GM10248 (cell line): ENCODE data around the gene XPO4.

Source experiments
- CTCF ChIA-PET: fragments of 300-600 bp; sonication (Branson Sonifier 250); formaldehyde crosslinking; extraction: SDS; loops from one replicate; lab custom pipeline; 2021; ENCODE audit warnings: antibody characterized with exemption; lab: Yijun Ruan, JAX
- POLR2A ChIA-PET: fragments of 350-650 bp; sonication (Branson Sonifier 250); formaldehyde crosslinking; extraction: SDS; loops from one replicate; lab custom pipeline; 2020; ENCODE audit warnings: antibody characterized with exemption; lab: Yijun Ruan, JAX
- DNase-seq: peaks from one replicate; pipeline ENCODE4 v3.0.0; 2012; ENCODE audit errors: extremely low spot score
- CTCF ChIP-seq: IDR thresholded peaks from 2 replicates; pipeline ENCODE4 v1.5.1; 2012; ENCODE audit warnings: mild to moderate bottlenecking, low read depth; ENCODE audit errors: extremely low read depth, missing control alignments, control extremely low read depth

The XPO4 gene

DNA sequence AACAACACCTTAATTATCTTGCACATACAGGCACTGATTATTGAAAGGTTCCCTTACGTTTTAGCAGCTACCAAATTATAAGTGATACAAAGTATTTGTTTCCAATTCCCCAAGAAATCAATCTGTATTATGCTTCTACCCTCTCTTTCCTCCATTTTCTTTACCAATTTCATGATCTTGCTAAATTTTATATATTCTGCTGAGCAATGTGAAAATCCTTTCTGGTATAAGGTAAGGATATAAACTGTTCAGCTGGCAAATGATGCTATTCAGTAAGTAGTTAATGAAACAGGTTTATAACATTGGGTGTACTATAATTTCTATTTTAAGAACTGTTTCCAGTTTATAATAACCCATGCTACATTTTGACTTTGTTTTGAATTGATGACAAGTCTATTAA, 127.8 kb downstream of the XPO4 start:
- no peak for TF ChIP-seq CTCF
- no peak for DNase-seq
- CTCF ChIA-PET: interaction anchor here (2.9 kb wide), 1 partner anchor 9 kb away, joined by 10 read pairs; no protein-coding TSS in a partner anchor
- POLR2A ChIA-PET: no interaction called here

- ChIA-PET CTCF (interaction anchor here (1.1 to 2.9 kb wide), 4 partner anchors 10 to 55 kb away, joined by 3 to 10 read pairs (median 6); no protein-coding TSS in a partner anchor), POLR2A (interaction anchor here (0.6 to 0.8 kb wide), 2 partner anchors 13 to 133 kb away, joined by 3 read pairs; no protein-coding TSS in a partner anchor)
- peak; percentile 93 for DNase-seq
- TF ChIP-seq CTCF: no peak
Measured at GRCh38 chr13:20773194-20774080, 129.1 kb downstream of the XPO4 start, which contains the start of gene EEF1AKMT1. TSS of gene EEF1AKMT1 (minus strand) at chr13:20773961. CDS start at chr13:20757598, 16,363 bp downstream.

GRCh38 chr13:20772401-20773131, 130.0 kb downstream of the XPO4 start:
- no peak for TF ChIP-seq CTCF
- ChIA-PET CTCF (interaction anchor here (1.1 to 2.9 kb wide), 5 partner anchors 10 to 61 kb away, joined by 3 to 10 read pairs (median 5); no protein-coding TSS in a partner anchor), POLR2A (no interaction called here)
- no peak for DNase-seq

GRCh38 chr13:20769834-20770233, 132.7 kb downstream of the XPO4 start:
- ChIA-PET POLR2A (no interaction called here), CTCF (no interaction called here)
- TF ChIP-seq CTCF: no peak
- DNase-seq: no peak

DNA sequence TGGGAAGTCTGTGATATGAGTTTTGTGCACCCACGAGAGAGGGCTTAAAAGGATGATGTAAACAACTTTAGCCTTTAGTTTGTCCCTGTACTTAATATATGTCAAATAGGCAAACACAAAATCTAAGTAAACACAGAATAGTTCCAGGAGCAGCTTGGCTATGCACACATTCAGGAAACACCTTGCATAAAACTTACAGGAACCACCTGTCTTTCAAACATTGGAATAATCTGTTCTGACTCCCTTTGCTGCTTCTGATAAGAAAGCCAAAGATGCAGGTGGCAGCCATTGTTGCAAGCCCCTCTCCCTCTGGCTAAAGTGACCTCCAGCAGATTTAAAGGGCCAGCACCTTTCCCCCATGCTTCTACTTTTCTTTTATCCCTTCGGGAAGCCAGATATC, 133.5 kb downstream of the XPO4 start:
- ChIA-PET CTCF (interaction anchor here (0.8 to 1.9 kb wide), 2 partner anchors 10 to 47 kb away, joined by 3 to 5 read pairs; no protein-coding TSS in a partner anchor), POLR2A (no interaction called here)
- TF ChIP-seq CTCF: no peak
- DNase-seq: no peak
